ENCODE measurements around the gene LAPTM4A.

The LAPTM4A gene

GRCh38 chr2:20065885-20066602, 14.6 kb upstream of the LAPTM4A start:
- Histone ChIP-seq H3K27me3 (ENCODE audit: control insufficient read depth in 1 of 2, insufficient read depth in 2 of 2, low read length in 2 of 2) (no peaks in the 10 kb centered on the region), H3K27ac (ENCODE audit: low read depth, low read length) (no peak overlapping the region), H3K36me3 (ENCODE audit: control insufficient read depth in 1 of 2, insufficient read depth in 2 of 2, low read length in 2 of 2) (no peaks in the 10 kb centered on the region), H3K4me1 (ENCODE audit: control insufficient read depth in 1 of 2, insufficient read depth in 2 of 2, low read length in 2 of 2) (peaks cover 7 to 8% of the 10 kb centered on the region in 2 donors), H3K4me3 (ENCODE audit: low read depth in 1 of 2, low read length in 2 of 2) (no peak overlapping the region), H3K9ac (ENCODE audit: low read depth in 1 of 2, low read length in 2 of 2) (no peak overlapping the region), H3K9me3 (ENCODE audit: control insufficient read depth in 1 of 2, low read length in 2 of 2) (peaks cover 0 to 2% of the 10 kb centered on the region in 2 donors)

DNA sequence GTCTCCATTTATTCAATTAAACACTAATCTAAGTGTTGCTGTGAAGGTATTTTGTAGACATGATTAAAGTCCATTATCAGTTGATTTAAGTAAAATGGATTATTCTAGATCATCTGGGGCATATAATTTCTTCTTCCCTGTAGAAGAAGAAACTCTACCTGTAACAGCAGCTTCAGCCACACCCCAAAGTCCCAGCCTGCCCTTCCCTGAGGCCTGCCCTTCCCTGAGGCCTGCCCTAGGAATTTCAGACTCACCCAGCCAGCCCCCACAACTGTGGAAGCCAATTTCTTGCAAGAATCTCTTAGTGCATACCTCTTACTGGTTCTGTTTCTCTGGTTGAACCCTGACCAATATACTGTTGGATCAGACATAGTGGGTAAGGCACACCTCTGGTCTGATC, 13.4 kb upstream of the LAPTM4A start:
- Histone ChIP-seq H3K9me3 (ENCODE audit: control insufficient read depth in 1 of 2, low read length in 2 of 2) (peaks cover 0 to 2% of the 10 kb centered on the region in 2 donors), H3K36me3 (ENCODE audit: control insufficient read depth in 1 of 2, insufficient read depth in 2 of 2, low read length in 2 of 2) (no peaks in the 10 kb centered on the region), H3K4me1 (ENCODE audit: control insufficient read depth in 1 of 2, insufficient read depth in 2 of 2, low read length in 2 of 2) (peaks cover 7 to 8% of the 10 kb centered on the region in 2 donors), H3K4me3 (ENCODE audit: low read depth in 1 of 2, low read length in 2 of 2) (no peak overlapping the region), H3K27ac (ENCODE audit: low read depth, low read length) (no peak overlapping the region), H3K27me3 (ENCODE audit: control insufficient read depth in 1 of 2, insufficient read depth in 2 of 2, low read length in 2 of 2) (no peaks in the 10 kb centered on the region), H3K9ac (ENCODE audit: low read depth in 1 of 2, low read length in 2 of 2) (no peak overlapping the region)

DNA sequence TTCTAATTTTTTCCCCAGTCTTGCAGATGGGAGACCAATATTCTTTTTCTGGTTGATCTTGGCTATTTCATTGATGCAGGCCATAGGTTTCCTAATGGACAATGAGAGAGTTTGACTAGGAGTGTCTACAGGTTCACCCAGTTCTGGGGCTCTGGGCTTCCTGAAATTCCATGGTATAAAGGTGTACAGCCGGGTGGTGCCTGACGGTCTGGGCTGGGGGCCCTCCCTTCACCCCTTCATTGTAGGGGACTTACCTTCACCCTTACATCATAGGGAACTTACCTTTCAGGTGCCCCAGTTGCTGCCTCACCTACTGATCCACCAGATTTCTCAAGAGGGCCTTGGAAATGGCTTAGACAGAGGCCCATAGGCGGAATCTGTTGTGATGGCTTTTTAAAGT, 13.0 kb upstream of the LAPTM4A start:
- H3K9me3 ChIP-seq (ENCODE audit: control insufficient read depth in 1 of 2, low read length in 2 of 2): peaks cover 0 to 2% of the 10 kb centered on the region in 2 donors
- no peaks in the 10 kb centered on the region for H3K36me3 ChIP-seq (ENCODE audit: control insufficient read depth in 1 of 2, insufficient read depth in 2 of 2, low read length in 2 of 2)
- H3K4me1 ChIP-seq (ENCODE audit: control insufficient read depth in 1 of 2, insufficient read depth in 2 of 2, low read length in 2 of 2): peaks cover 7 to 8% of the 10 kb centered on the region in 2 donors
- no peaks in the 10 kb centered on the region for H3K27me3 ChIP-seq (ENCODE audit: control insufficient read depth in 1 of 2, insufficient read depth in 2 of 2, low read length in 2 of 2)
- no peak overlapping the region for H3K27ac ChIP-seq (ENCODE audit: low read depth, low read length)
- no peak overlapping the region for H3K9ac ChIP-seq (ENCODE audit: low read depth in 1 of 2, low read length in 2 of 2)
- H3K4me3 ChIP-seq (ENCODE audit: low read depth in 1 of 2, low read length in 2 of 2): no peak overlapping the region

DNA sequence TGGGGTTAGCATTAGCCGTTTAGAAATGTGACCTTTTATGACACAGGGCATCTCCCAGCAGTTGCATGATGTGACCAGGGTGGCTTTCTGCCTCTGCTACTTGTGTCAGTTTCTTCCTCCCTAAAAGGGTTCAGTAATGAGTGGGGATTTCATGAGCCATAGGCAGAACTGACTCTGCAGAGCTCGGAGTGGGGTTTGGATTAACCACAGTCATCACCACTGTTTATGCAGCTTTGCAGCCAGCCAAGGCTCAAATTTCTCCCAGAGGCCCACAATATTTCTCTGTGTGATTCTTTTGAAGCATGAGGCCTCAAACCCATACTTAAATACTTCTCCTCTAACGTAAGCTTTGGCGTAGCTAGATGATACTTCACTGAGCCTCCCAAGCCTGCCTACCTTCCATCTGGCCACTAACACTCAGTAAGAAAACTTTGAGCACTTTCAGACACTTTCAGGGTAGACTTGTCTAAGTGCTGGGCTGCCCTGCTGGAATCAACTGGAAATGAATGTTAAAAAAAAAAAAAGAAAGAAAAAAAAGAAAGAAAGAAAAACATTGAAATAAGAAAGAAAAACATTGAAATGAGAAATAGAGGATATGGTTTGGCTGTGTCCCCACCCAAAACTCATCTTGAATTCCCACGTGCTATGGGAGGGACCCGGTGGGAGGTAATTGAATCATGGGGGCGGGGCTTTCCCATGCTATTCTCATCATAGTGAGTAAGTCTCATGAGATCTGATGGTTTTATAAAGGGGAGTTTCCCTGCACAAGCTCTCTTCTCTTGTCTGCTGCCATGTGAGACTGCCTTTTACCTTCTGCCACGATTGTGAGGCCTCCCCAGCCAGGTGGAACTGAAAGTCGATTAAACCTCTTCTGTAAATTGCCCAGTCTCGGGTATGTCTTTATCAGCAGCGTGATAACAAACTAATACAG, 11.5 kb upstream of the LAPTM4A start:
- H3K4me3 ChIP-seq (ENCODE audit: low read depth in 1 of 2, low read length in 2 of 2): no peak overlapping the region
- no peak overlapping the region for H3K9ac ChIP-seq (ENCODE audit: low read depth in 1 of 2, low read length in 2 of 2)
- H3K27ac ChIP-seq (ENCODE audit: low read depth, low read length): no peak overlapping the region
- H3K27me3 ChIP-seq (ENCODE audit: control insufficient read depth in 1 of 2, insufficient read depth in 2 of 2, low read length in 2 of 2): no peaks in the 10 kb centered on the region
- H3K4me1 ChIP-seq (ENCODE audit: control insufficient read depth in 1 of 2, insufficient read depth in 2 of 2, low read length in 2 of 2): peaks cover 7 to 8% of the 10 kb centered on the region in 2 donors
- peaks cover 0 to 2% of the 10 kb centered on the region in 2 donors for H3K9me3 ChIP-seq (ENCODE audit: control insufficient read depth in 1 of 2, low read length in 2 of 2)
- H3K36me3 ChIP-seq (ENCODE audit: control insufficient read depth in 1 of 2, insufficient read depth in 2 of 2, low read length in 2 of 2): no peaks in the 10 kb centered on the region

DNA sequence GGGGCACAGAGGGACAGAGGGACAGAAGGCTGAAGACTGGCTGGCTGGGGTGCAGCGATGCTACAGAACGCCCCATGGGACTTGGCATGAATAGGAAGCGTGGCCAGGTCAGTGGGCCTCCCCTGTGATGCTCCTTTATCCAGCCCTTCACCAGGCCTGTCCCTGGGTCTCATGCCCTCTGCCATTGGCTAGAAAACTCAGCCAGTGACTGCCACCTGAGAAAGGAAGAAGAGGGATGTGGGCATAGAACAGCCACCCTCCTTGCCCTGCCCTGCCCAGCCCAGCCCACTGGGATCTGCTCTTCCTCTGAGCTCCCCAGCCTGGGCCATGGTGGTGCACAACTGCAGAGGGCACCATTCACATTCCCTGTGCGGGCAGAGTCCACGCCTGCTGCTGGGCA, 10.5 kb upstream of the LAPTM4A start:
- Histone ChIP-seq H3K27me3 (ENCODE audit: control insufficient read depth in 1 of 2, insufficient read depth in 2 of 2, low read length in 2 of 2) (no peaks in the 10 kb centered on the region), H3K9me3 (ENCODE audit: control insufficient read depth in 1 of 2, low read length in 2 of 2) (no peaks in the 10 kb centered on the region), H3K36me3 (ENCODE audit: control insufficient read depth in 1 of 2, insufficient read depth in 2 of 2, low read length in 2 of 2) (no peaks in the 10 kb centered on the region), H3K27ac (ENCODE audit: low read depth, low read length) (no peak overlapping the region), H3K9ac (ENCODE audit: low read depth in 1 of 2, low read length in 2 of 2) (no peak overlapping the region), H3K4me3 (ENCODE audit: low read depth in 1 of 2, low read length in 2 of 2) (no peak overlapping the region), H3K4me1 (ENCODE audit: control insufficient read depth in 1 of 2, insufficient read depth in 2 of 2, low read length in 2 of 2) (peaks cover 7 to 8% of the 10 kb centered on the region in 2 donors)

- no peaks in the 10 kb centered on the region for H3K27me3 ChIP-seq (ENCODE audit: control insufficient read depth in 1 of 2, insufficient read depth in 2 of 2, low read length in 2 of 2)
- no peak overlapping the region for H3K4me3 ChIP-seq (ENCODE audit: low read depth in 1 of 2, low read length in 2 of 2)
- H3K9me3 ChIP-seq (ENCODE audit: control insufficient read depth in 1 of 2, low read length in 2 of 2): no peaks in the 10 kb centered on the region
- no peak overlapping the region for H3K9ac ChIP-seq (ENCODE audit: low read depth in 1 of 2, low read length in 2 of 2)
- no peaks in the 10 kb centered on the region for H3K36me3 ChIP-seq (ENCODE audit: control insufficient read depth in 1 of 2, insufficient read depth in 2 of 2, low read length in 2 of 2)
- H3K4me1 ChIP-seq (ENCODE audit: control insufficient read depth in 1 of 2, insufficient read depth in 2 of 2, low read length in 2 of 2): peaks cover 5 to 6% of the 10 kb centered on the region in 2 donors
- no peak overlapping the region for H3K27ac ChIP-seq (ENCODE audit: low read depth, low read length)
These were observed 10.0 kb upstream of the LAPTM4A start for GRCh38 chr2:20061476-20061875.

DNA sequence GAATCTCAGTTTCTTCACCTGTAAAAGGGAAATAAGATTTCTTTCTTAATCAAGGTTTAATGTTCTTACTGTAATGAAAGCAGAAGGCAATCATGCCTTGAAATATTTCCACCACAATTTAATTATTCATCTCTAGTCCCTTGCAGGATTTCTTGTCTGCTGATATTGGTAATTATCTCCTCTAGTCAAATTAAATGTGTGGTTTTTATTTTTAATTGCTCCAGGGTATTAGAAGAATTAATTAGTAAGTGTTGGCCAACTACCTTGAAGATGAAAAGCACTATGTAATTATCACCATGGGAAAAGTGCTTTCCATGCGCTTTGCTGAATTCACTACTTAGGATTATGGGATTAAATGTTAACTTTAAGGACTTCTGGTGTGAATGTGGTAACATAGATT, 8.7 kb upstream of the LAPTM4A start:
- no peak overlapping the region for H3K27ac ChIP-seq (ENCODE audit: low read depth, low read length)

GRCh38 chr2:20057268-20057667, 5.8 kb upstream of the LAPTM4A start:
- Histone ChIP-seq H3K9me3 (ENCODE audit: control insufficient read depth in 1 of 2, low read length in 2 of 2) (no peaks in the 10 kb centered on the region), H3K4me1 (ENCODE audit: control insufficient read depth in 1 of 2, insufficient read depth in 2 of 2, low read length in 2 of 2) (peaks cover 5 to 10% of the 10 kb centered on the region in 2 donors), H3K27ac (ENCODE audit: low read depth, low read length) (no peak overlapping the region), H3K27me3 (ENCODE audit: control insufficient read depth in 1 of 2, insufficient read depth in 2 of 2, low read length in 2 of 2) (no peaks in the 10 kb centered on the region), H3K4me3 (ENCODE audit: low read depth in 1 of 2, low read length in 2 of 2) (no peak overlapping the region), H3K36me3 (ENCODE audit: control insufficient read depth in 1 of 2, insufficient read depth in 2 of 2, low read length in 2 of 2) (no peaks in the 10 kb centered on the region), H3K9ac (ENCODE audit: low read depth in 1 of 2, low read length in 2 of 2) (no peak overlapping the region)

More for the DNA sequence above, 8.7 kb upstream of the LAPTM4A start:
- Histone ChIP-seq H3K9me3 (ENCODE audit: control insufficient read depth in 1 of 2, low read length in 2 of 2) (no peaks in the 10 kb centered on the region), H3K36me3 (ENCODE audit: control insufficient read depth in 1 of 2, insufficient read depth in 2 of 2, low read length in 2 of 2) (no peaks in the 10 kb centered on the region), H3K4me3 (ENCODE audit: low read depth in 1 of 2, low read length in 2 of 2) (no peak overlapping the region), H3K9ac (ENCODE audit: low read depth in 1 of 2, low read length in 2 of 2) (no peak overlapping the region), H3K27me3 (ENCODE audit: control insufficient read depth in 1 of 2, insufficient read depth in 2 of 2, low read length in 2 of 2) (no peaks in the 10 kb centered on the region), H3K4me1 (ENCODE audit: control insufficient read depth in 1 of 2, insufficient read depth in 2 of 2, low read length in 2 of 2) (no peaks in the 10 kb centered on the region)

DNA sequence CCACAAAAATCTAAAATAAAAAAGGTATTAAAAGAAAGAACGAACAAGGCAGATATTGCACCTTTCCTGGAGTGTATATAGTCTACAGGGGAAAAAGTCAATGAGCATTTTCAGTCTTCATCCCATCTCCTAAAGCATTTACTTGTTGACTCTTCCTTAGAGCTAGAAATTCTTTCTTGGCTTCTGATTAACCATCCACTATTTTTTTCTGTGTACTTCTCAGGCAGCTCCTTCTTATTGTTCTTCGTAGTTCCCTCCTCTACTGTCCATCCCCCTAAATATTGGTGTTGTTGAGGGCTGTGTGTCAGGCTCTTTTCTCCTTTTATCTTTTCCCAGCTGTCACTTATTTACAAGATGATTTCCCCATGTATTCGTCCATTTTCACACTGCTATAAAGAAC, 3.5 kb upstream of the LAPTM4A start:
- no peak overlapping the region for H3K4me3 ChIP-seq (ENCODE audit: low read depth in 1 of 2, low read length in 2 of 2)
- no peaks in the 10 kb centered on the region for H3K27me3 ChIP-seq (ENCODE audit: control insufficient read depth in 1 of 2, insufficient read depth in 2 of 2, low read length in 2 of 2)
- no peak overlapping the region for H3K27ac ChIP-seq (ENCODE audit: low read depth, low read length)
- H3K4me1 ChIP-seq (ENCODE audit: control insufficient read depth in 1 of 2, insufficient read depth in 2 of 2, low read length in 2 of 2): peaks cover 8 to 13% of the 10 kb centered on the region in 2 donors
- H3K9me3 ChIP-seq (ENCODE audit: control insufficient read depth in 1 of 2, low read length in 2 of 2): no peaks in the 10 kb centered on the region
- no peak overlapping the region for H3K9ac ChIP-seq (ENCODE audit: low read depth in 1 of 2, low read length in 2 of 2)
- no peaks in the 10 kb centered on the region for H3K36me3 ChIP-seq (ENCODE audit: control insufficient read depth in 1 of 2, insufficient read depth in 2 of 2, low read length in 2 of 2)

GRCh38 chr2:20054119-20054518, 2.7 kb upstream of the LAPTM4A start:
- no peaks in the 10 kb centered on the region for H3K36me3 ChIP-seq (ENCODE audit: control insufficient read depth in 1 of 2, insufficient read depth in 2 of 2, low read length in 2 of 2)
- H3K27ac ChIP-seq (ENCODE audit: low read depth, low read length): no peak overlapping the region
- peaks cover 14 to 19% of the 10 kb centered on the region in 2 donors for H3K4me1 ChIP-seq (ENCODE audit: control insufficient read depth in 1 of 2, insufficient read depth in 2 of 2, low read length in 2 of 2)
- H3K27me3 ChIP-seq (ENCODE audit: control insufficient read depth in 1 of 2, insufficient read depth in 2 of 2, low read length in 2 of 2): no peaks in the 10 kb centered on the region
- H3K9me3 ChIP-seq (ENCODE audit: control insufficient read depth in 1 of 2, low read length in 2 of 2): no peaks in the 10 kb centered on the region
- no peak overlapping the region for H3K4me3 ChIP-seq (ENCODE audit: low read depth in 1 of 2, low read length in 2 of 2)
- H3K9ac ChIP-seq (ENCODE audit: low read depth in 1 of 2, low read length in 2 of 2): no peak overlapping the region

Measured in duodenal mucosa (tissue), 2 donors.